ENCODE measurements around the gene PRKCQ.

DNA sequence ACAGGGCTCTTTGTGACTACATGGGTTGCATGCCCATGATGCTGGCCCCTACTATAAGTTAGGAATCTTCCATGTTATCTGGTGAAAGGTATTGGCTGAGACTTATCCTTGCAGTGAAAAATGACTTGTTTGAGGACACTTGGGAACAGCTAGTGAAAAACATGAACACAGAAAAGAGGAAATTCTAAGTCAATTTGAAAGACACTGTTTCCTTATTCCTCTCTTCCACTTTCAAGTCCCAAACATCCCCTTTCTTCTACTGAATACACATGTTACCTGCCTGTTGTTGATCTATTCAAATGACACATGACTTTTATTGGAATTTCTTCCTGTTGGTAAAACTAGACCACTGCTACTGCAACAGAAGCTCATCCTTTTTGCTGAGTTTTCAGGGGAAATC, 29.5 kb upstream of the PRKCQ start:
- TF ChIP-seq CTCF (IDR thresholded peaks at IDR 0.05; ENCODE audit: borderline replicate concordance, extremely low read depth, low read length, poor library complexity, severe bottlenecking) (no peak), EZH2 (IDR thresholded peaks at IDR 0.05; ENCODE audit: borderline replicate concordance, low read depth, low read length, severe bottlenecking) (no peak)
